T-helper 22 cell (primary cell): ENCODE measurements around the gene PGPEP1.
"Not testable (repeated sequence)": the region's sequence is repeated elsewhere in the genome, so short reads cannot be mapped to it uniquely, and the experiment has no call there.

Experiments used
- DNase-seq: peaks from one replicate; pipeline ENCODE4 v3.0.0-alpha.2; 2020; ENCODE audit warnings: low read depth

Gene PGPEP1

GRCh38 chr19:18332917-18333530, 7.4 kb upstream of the PGPEP1 start:
- no peak for DNase-seq

GRCh38 chr19:18333680-18334079, 6.7 kb upstream of the PGPEP1 start:
- DNase-seq = no peak

GRCh38 chr19:18336121-18336520, 4.3 kb upstream of the PGPEP1 start:
- no peak for DNase-seq

- no peak for DNase-seq
Observed at GRCh38 chr19:18338541-18338940, 1.9 kb upstream of the PGPEP1 start.

- DNase-seq = no peak
Observed at GRCh38 chr19:18339723-18340122, 675 bp upstream of the PGPEP1 start.

GRCh38 chr19:18340990-18341868, 831 bp downstream of the PGPEP1 start:
- peak; percentile 43 for DNase-seq

- DNase-seq = no peak
Observed at GRCh38 chr19:18342090-18342632, 1.8 kb downstream of the PGPEP1 start.

GRCh38 chr19:18344582-18344950, 4.2 kb downstream of the PGPEP1 start:
- no peak for DNase-seq

- no peak for DNase-seq
Observed at GRCh38 chr19:18345296-18345695, 4.9 kb downstream of the PGPEP1 start.

- DNase-seq = no peak
Observed at GRCh38 chr19:18346091-18346490, 5.7 kb downstream of the PGPEP1 start.

GRCh38 chr19:18348171-18348570, 7.8 kb downstream of the PGPEP1 start:
- no peak for DNase-seq

- not testable (repeated sequence) for DNase-seq
Observed at GRCh38 chr19:18348818-18349339, 8.5 kb downstream of the PGPEP1 start.

GRCh38 chr19:18349524-18350128, 9.2 kb downstream of the PGPEP1 start:
- no peak for DNase-seq

GRCh38 chr19:18350490-18350889, 10.1 kb downstream of the PGPEP1 start:
- no peak for DNase-seq

- DNase-seq = no peak
Observed at GRCh38 chr19:18351544-18351943, 11.1 kb downstream of the PGPEP1 start.

GRCh38 chr19:18353378-18354005, 13.1 kb downstream of the PGPEP1 start:
- no peak for DNase-seq

GRCh38 chr19:18354743-18355142, 14.3 kb downstream of the PGPEP1 start:
- DNase-seq = not testable (repeated sequence)

- no peak for DNase-seq
Observed at GRCh38 chr19:18357041-18357440, 16.6 kb downstream of the PGPEP1 start.

GRCh38 chr19:18361646-18362045, 21.2 kb downstream of the PGPEP1 start:
- DNase-seq = no peak

- no peak for DNase-seq
Observed at GRCh38 chr19:18362934-18363542, 22.6 kb downstream of the PGPEP1 start.

- no peak for DNase-seq
Observed at GRCh38 chr19:18363787-18364186, 23.4 kb downstream of the PGPEP1 start.
